ENCODE results near the gene ALDH3B2. TPM values are rescaled to one million over a fixed set of nuclear protein-coding genes. Genes with fewer than 3 reads are reported as not detected.

The ALDH3B2 gene
- total RNA-seq, 6 experiments from 2014 or later: not detected

- H3K36me3 ChIP-seq: no peaks in the 10 kb centered on the region
- no peaks in the 10 kb centered on the region for H3K27me3 ChIP-seq
- H3K27ac ChIP-seq: peak overlapping the region in 2 of 3 donors; percentile 71 to 79
- peaks cover 0 to 31% (median 15%) of the 10 kb centered on the region in 4 donors for H3K4me1 ChIP-seq
- H3K9me3 ChIP-seq: no peaks in the 10 kb centered on the region
- TF ChIP-seq, protein P1, sequence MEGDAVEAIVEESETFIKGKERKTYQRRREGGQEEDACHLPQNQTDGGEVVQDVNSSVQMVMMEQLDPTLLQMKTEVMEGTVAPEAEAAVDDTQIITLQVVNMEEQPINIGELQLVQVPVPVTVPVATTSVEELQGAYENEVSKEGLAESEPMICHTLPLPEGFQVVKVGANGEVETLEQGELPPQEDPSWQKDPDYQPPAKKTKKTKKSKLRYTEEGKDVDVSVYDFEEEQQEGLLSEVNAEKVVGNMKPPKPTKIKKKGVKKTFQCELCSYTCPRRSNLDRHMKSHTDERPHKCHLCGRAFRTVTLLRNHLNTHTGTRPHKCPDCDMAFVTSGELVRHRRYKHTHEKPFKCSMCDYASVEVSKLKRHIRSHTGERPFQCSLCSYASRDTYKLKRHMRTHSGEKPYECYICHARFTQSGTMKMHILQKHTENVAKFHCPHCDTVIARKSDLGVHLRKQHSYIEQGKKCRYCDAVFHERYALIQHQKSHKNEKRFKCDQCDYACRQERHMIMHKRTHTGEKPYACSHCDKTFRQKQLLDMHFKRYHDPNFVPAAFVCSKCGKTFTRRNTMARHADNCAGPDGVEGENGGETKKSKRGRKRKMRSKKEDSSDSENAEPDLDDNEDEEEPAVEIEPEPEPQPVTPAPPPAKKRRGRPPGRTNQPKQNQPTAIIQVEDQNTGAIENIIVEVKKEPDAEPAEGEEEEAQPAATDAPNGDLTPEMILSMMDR (IDR thresholded peaks at IDR 0.05): no peak
- no peak for TF ChIP-seq POLR2A (IDR thresholded peaks at IDR 0.05)
- intact Hi-C loops (cut with DNase I): no loop called here
- no CpG with 5 or more reads among the region's 7 CpGs for WGBS (ENCODE audit: insufficient coverage, low coverage, low lambda C conversion rate, missing lambda C conversion rate)
- ATAC-seq: no peak
- no peak overlapping the region for H3K4me3 ChIP-seq
- peak; percentile 35 to 58 (median 51) for DNase-seq
Measured at GRCh38 chr11:67631411-67631810, 43.0 kb downstream of the ALDH3B2 start.

- TF ChIP-seq, protein P1 (IDR thresholded peaks at IDR 0.05): no peak
- TF ChIP-seq POLR2A (IDR thresholded peaks at IDR 0.05): no peak
- no peak for DNase-seq
- Histone ChIP-seq H3K36me3 (no peaks in the 10 kb centered on the region), H3K4me1 (peaks cover 0 to 31% (median 15%) of the 10 kb centered on the region in 4 donors), H3K9me3 (no peaks in the 10 kb centered on the region), H3K27me3 (no peaks in the 10 kb centered on the region), H3K4me3 (peak overlapping the region; percentile 45 to 63 (median 53)), H3K27ac (peak overlapping the region; percentile 71 to 79 (median 76))
- WGBS (ENCODE audit: insufficient coverage, low coverage, low lambda C conversion rate, missing lambda C conversion rate): 12% methylated on average over 7 of the region's 16 CpGs
- ATAC-seq: no peak
- intact Hi-C loops (cut with DNase I): no loop called here
Measured at GRCh38 chr11:67630943-67631331, 43.5 kb downstream of the ALDH3B2 start.

DNA sequence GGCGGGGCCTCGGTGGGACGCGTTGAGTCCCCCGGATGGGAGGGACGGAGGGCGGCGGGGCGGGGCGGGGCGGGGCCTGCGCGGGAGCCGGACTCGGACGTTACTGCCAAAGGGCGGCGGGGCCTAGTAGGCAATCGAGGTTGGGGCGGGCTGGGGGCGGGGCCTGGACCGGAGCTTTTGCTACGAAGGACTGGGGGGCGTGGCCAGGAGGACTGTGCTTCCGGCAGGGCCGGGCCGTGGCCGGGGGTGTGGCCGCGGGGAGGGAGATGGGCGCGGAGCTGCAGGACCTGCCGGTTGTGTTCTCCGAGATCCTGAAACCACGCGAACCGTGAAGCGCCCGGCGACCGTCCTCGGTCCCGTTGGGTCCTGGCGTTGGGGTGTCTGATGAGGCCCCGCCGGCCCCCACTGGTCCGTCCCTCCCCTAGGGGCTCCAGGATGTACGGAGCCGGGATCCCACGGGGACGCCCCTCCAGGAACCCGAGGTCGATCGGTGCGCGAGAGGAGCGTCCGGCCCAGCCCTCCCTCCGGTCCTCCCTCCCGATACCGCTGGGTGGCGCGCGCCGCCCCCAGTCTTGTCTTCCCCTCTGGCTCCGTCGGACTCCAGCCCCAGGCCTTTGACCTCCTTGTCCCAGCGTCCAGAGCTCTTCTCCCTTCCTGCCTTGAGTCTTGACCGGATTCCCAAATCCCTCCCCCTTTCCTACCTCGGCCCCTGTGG, 44.0 kb downstream of the ALDH3B2 start:
- Histone ChIP-seq H3K27ac (peak overlapping the region; percentile 71 to 88 (median 79)), H3K27me3 (no peaks in the 10 kb centered on the region), H3K9me3 (no peaks in the 10 kb centered on the region), H3K4me1 (peaks cover 0 to 31% (median 15%) of the 10 kb centered on the region in 4 donors), H3K4me3 (peak overlapping the region; percentile 45 to 63 (median 53)), H3K36me3 (no peaks in the 10 kb centered on the region)
- peak; percentile 80 to 88 (median 83) for ATAC-seq
- peak; percentile 99 to 100 (median 99) for DNase-seq
- intact Hi-C loops (cut with DNase I): no loop called here
- peak; percentile 79 for TF ChIP-seq POLR2A (IDR thresholded peaks at IDR 0.05)
- TF ChIP-seq, protein P1 (IDR thresholded peaks at IDR 0.05): peak; percentile 66 to 82 (median 72)
- WGBS (ENCODE audit: insufficient coverage, low coverage, low lambda C conversion rate, missing lambda C conversion rate): 0% methylated on average over 6 of the region's 70 CpGs

DNA sequence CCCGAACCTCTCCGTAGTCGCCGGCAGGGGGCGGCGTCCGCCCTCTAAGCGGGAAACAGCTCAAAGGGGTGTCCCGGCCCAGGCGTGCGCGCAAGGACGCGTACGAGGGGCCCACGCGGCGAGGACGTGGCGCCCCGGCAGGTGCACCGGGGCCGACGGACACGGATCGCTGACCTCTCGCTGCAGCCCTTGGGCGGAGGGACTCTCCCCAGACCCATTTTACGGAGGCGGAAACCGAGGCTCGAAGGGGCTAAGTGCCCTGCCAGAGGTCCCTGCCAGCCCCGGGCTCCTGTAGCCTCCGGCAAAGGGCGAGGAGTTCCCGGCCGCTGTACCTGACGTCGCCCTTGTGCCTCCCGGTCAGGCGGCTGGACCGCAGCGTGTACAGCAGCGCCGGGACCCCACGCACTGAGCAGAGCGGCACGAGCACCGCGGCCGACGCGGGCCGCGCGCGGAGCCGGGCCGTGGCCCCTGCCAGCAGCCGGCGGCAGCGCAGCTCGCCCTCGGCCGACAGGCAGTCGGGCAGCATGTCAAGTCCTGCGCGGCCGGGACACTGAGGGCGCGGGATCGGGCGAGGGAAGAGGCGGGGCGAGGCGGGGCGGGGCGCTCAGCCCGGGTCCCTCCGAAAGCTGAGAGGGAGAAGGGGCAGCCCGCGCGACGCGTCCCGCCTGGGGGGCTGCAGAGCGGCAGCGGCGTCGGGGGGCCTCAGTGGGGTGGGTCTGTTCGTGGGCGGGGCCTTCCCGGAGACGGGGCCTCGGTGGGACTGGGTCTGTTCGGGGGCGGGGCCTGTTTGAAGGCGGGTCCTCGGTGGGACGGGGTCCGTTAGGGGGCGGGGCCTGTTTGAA, 44.8 kb downstream of the ALDH3B2 start, which contains the start of gene NUDT8:
Gene NUDT8, minus strand, starts transcription at position 552 of the 842 bp plus-strand sequence. Its CDS starts 26 bp downstream, at position 526.
- Histone ChIP-seq H3K27me3 (no peaks in the 10 kb centered on the region), H3K36me3 (no peaks in the 10 kb centered on the region), H3K4me3 (peak within 1 kb of the TSS; percentile 52 to 65 (median 63)), H3K4me1 (peaks cover 0 to 31% (median 15%) of the 10 kb centered on the region in 4 donors), H3K27ac (peak within 1 kb of the TSS; percentile 71 to 88 (median 82)), H3K9me3 (no peaks in the 10 kb centered on the region)
- WGBS (ENCODE audit: insufficient coverage, low coverage, low lambda C conversion rate, missing lambda C conversion rate): no CpG with 5 or more reads among the region's 102 CpGs
- peak; percentile 89 for TF ChIP-seq POLR2A (IDR thresholded peaks at IDR 0.05)
- TF ChIP-seq, protein P1 (IDR thresholded peaks at IDR 0.05): peak; percentile 87 to 96 (median 90)
- intact Hi-C loops (cut with DNase I): no loop called here
- DNase-seq (peak; percentile 87 to 92 (median 88)), ATAC-seq (peak; percentile 41 to 70 (median 61))
